Testis (tissue), 2 donors: Measurements from ENCODE around the gene LPIN1.
A peak's percentile ranks its signal among the peaks of the same experiment; 100 is the strongest.

Experiments used
- POLR2A ChIP-seq: fragments of 450-650 bp; IDR thresholded peaks from one replicate; pipeline ENCODE4 v1.6.1; 2017; ENCODE audit warnings: antibody characterized with exemption, mild to moderate bottlenecking, moderate library complexity
- TF ChIP-seq, protein P1 (sequence below), 3 experiments: fragments of 450-650 bp in 2 of 3; fragments of 200-600 bp in 1 of 3; sonication (generic) in 1 of 3; IDR thresholded peaks; one replicate each; pipeline ENCODE4 v1.5.1; 2016 to 2019; ENCODE audit warnings: antibody characterized with exemption in 3 of 3, mild to moderate bottlenecking in 2 of 3, moderate library complexity in 1 of 3

DNA sequence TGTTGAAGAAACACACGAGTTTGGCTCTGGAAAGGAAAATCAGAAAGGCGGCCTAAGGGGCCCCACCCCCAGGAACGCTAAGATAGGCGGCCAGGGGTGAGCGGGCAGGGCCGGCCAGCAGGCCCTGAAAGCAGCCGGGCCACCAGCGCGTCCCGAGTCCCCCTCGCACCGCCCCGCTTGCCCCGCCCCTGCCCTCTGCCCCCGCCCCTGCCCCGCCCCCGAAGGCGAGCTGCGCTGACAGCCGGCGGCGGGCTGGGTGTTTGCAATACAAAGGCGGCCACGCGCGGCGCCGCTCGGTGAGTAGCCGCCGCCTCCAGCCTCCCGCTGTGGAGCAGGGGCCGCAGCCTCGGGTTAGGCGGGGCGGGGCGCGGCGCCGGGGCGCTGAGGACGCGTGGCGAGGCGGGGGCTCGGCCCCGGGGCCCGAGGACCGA is at the start of gene LPIN1:
- TF ChIP-seq, protein P1, sequence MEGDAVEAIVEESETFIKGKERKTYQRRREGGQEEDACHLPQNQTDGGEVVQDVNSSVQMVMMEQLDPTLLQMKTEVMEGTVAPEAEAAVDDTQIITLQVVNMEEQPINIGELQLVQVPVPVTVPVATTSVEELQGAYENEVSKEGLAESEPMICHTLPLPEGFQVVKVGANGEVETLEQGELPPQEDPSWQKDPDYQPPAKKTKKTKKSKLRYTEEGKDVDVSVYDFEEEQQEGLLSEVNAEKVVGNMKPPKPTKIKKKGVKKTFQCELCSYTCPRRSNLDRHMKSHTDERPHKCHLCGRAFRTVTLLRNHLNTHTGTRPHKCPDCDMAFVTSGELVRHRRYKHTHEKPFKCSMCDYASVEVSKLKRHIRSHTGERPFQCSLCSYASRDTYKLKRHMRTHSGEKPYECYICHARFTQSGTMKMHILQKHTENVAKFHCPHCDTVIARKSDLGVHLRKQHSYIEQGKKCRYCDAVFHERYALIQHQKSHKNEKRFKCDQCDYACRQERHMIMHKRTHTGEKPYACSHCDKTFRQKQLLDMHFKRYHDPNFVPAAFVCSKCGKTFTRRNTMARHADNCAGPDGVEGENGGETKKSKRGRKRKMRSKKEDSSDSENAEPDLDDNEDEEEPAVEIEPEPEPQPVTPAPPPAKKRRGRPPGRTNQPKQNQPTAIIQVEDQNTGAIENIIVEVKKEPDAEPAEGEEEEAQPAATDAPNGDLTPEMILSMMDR (IDR thresholded peaks at IDR 0.05): no peak
- TF ChIP-seq POLR2A: peak; percentile 77
